HepG2 (cell line): ENCODE data around the gene TRIP6. TPM values are rescaled to one million over a fixed set of nuclear protein-coding genes. Genes with fewer than 3 reads are reported as not detected.
A peak's percentile ranks its signal among the peaks of the same experiment; 100 is the strongest.

Source experiments
- ATF3 ChIP-seq: sonication (generic); formaldehyde crosslinking; IDR thresholded peaks from 2 replicates; pipeline ENCODE4 v1.4.0; 2020; ENCODE audit warnings: missing genetic modification reagents
- EZH2 ChIP-seq: conservative IDR thresholded peaks from 2 replicates; pipeline ENCODE4 v1.6.1; 2012; ENCODE audit warnings: mild to moderate bottlenecking, low read depth, low read length, moderate library complexity
- FOXO4 ChIP-seq: sonication (generic); formaldehyde crosslinking; conservative IDR thresholded peaks from 2 replicates; pipeline ENCODE4 v1.8.1; 2023; ENCODE audit warnings: missing genetic modification reagents
- GLI4 ChIP-seq: sonication (generic); formaldehyde crosslinking; IDR thresholded peaks from 2 replicates; pipeline ENCODE4 v1.5.1; 2020; ENCODE audit warnings: missing genetic modification reagents, mild to moderate bottlenecking, moderate library complexity, borderline replicate concordance
- HMGXB4 ChIP-seq, 2 experiments: sonication (generic) in 1 of 2; formaldehyde crosslinking in 1 of 2; IDR thresholded peaks; 2 replicates each; pipeline versions ENCODE4 v1.4.0 to v1.6.1; 2018 to 2020; ENCODE audit warnings: missing genetic modification reagents in 2 of 2, borderline replicate concordance in 1 of 2, low read depth in 1 of 2, mild to moderate bottlenecking in 1 of 2, missing biosample characterization in 1 of 2
- JUNB ChIP-seq: sonication (generic); formaldehyde crosslinking; IDR thresholded peaks from 2 replicates; pipeline ENCODE4 v1.8.0; 2022; ENCODE audit warnings: missing genetic modification reagents, mild to moderate bottlenecking, borderline replicate concordance
- NCOA1 ChIP-seq: sonication (generic); formaldehyde crosslinking; IDR thresholded peaks from 2 replicates; pipeline ENCODE4 v1.9.0; 2021; ENCODE audit warnings: missing genetic modification reagents
- NFAT5 ChIP-seq: sonication (generic); formaldehyde crosslinking; IDR thresholded peaks from 2 replicates; pipeline ENCODE4 v1.4.0; 2020; ENCODE audit warnings: missing genetic modification reagents
- NFATC3 ChIP-seq: sonication (generic); formaldehyde crosslinking; IDR thresholded peaks from 2 replicates; pipeline ENCODE4 v1.5.1; 2020; ENCODE audit warnings: mild to moderate bottlenecking, missing genetic modification reagents
- PRMT3 ChIP-seq: sonication (generic); formaldehyde crosslinking; IDR thresholded peaks from 2 replicates; pipeline ENCODE4 v1.8.1; 2022; ENCODE audit warnings: low read depth, mild to moderate bottlenecking, moderate library complexity, missing genetic modification reagents, borderline replicate concordance
- SRY ChIP-seq: sonication (generic); formaldehyde crosslinking; IDR thresholded peaks from 2 replicates; pipeline ENCODE4 v1.8.0; 2022; ENCODE audit warnings: mild to moderate bottlenecking, missing genetic modification reagents
- ZBTB7A ChIP-seq: sonication (generic); formaldehyde crosslinking; IDR thresholded peaks from 2 replicates; pipeline ENCODE4 v1.8.0; 2022; ENCODE audit warnings: mild to moderate bottlenecking, missing genetic modification reagents
- ZFP41 ChIP-seq: sonication (generic); formaldehyde crosslinking; IDR thresholded peaks from 2 replicates; pipeline ENCODE4 v1.4.0; 2020; ENCODE audit warnings: mild to moderate bottlenecking, missing genetic modification reagents, borderline replicate concordance
- ZNF121 ChIP-seq: sonication (generic); formaldehyde crosslinking; IDR thresholded peaks from 2 replicates; pipeline ENCODE4 v1.5.0; 2020; ENCODE audit warnings: mild to moderate bottlenecking, missing genetic modification reagents
- ZNF275 ChIP-seq: sonication (generic); formaldehyde crosslinking; IDR thresholded peaks from 2 replicates; pipeline ENCODE4 v1.8.0; 2022; ENCODE audit warnings: missing genetic modification reagents, mild to moderate bottlenecking, inconsistent platforms, borderline replicate concordance
- ZNF558 ChIP-seq: sonication (generic); formaldehyde crosslinking; IDR thresholded peaks from 2 replicates; pipeline ENCODE4 v1.9.0; 2022; ENCODE audit warnings: mild to moderate bottlenecking, missing genetic modification reagents, borderline replicate concordance
- polyA plus RNA-seq, 8 experiments: library from polyadenylated mRNA; depleted of rRNA in 3 of 8; stranded (reverse) in 7 of 8; unstranded in 1 of 8; fragments of >200 nt; fragmentation: Illumina TruSeq in 4 of 8; extraction: Trizol in 4 of 8; gene quantifications; 2 replicates each; pipeline versions ENCODE4 v1.2.1 to v1.2.3, GENCODE V29; 2011 to 2016; ENCODE audit warnings: low read depth in 4 of 8, missing spikeins in 1 of 8, mixed read lengths in 1 of 8; ENCODE audit not compliant: insufficient read depth in 1 of 8
- total RNA-seq, 5 experiments: library from RNA; depleted of rRNA; stranded (reverse); fragments of >200 nt; fragmentation: Illumina TruSeq; extraction: Trizol; gene quantifications; 2 replicates each; pipeline ENCODE4 v1.2.3, GENCODE V29; 2016; ENCODE audit warnings: low read depth in 1 of 5

TRIP6 gene
- total and polyA plus RNA-seq, 2 of the 13 experiments (the other 11 are each of a cell fraction or from before 2014, with no cell fraction given) = 0.34 to 0.38 TPM

GRCh38 chr7:100874577-100875355, 7.6 kb downstream of the TRIP6 start, which contains the start of gene SRRT (continued):
- 0 out of 2 replicates have a peak, but pooled peaks have one; percentile 12 for TF ChIP-seq NFAT5 (CRISPR knock-in tag)
- peak; percentile 15; the same call in 1 of the 2 replicates for TF ChIP-seq ZFP41
- TF ChIP-seq ZNF275 (CRISPR knock-in tag) = peak; percentile 80
- no peak for TF ChIP-seq NFATC3 (CRISPR knock-in tag)
- TF ChIP-seq PRMT3 (CRISPR knock-in tag) = peak; percentile 20; the same call in 1 of the 2 replicates
- peak; percentile 74; the same call in 1 of the 2 replicates for TF ChIP-seq ZNF558
- 0 out of 2 replicates have a peak, but pooled peaks have one; percentile 3 for TF ChIP-seq GLI4 (CRISPR knock-in tag)
- TF ChIP-seq ATF3 (CRISPR knock-in tag) = no peak; the same call in none of the 2 replicates
- TF ChIP-seq ZBTB7A (CRISPR knock-in tag) = peak; percentile 85
- peak; percentile 80 to 93 for TF ChIP-seq HMGXB4 (CRISPR knock-in tag; IDR thresholded peaks at IDR 0.05; ENCODE audit: borderline replicate concordance in 1 of 2, low read depth in 1 of 2)
- TF ChIP-seq FOXO4 = no peak
- TF ChIP-seq EZH2 = no peak
- peak; percentile 53; the same call in 1 of the 2 replicates for TF ChIP-seq SRY (CRISPR knock-in tag)
- no peak for TF ChIP-seq JUNB (CRISPR knock-in tag)
- no peak for TF ChIP-seq ZNF121 (CRISPR knock-in tag)
- peak; percentile 88 for TF ChIP-seq NCOA1 (CRISPR knock-in tag)
